Suprapubic skin (tissue), 4 donors: ENCODE results near the gene GRAMD4. TPM values are rescaled to one million over a fixed set of nuclear protein-coding genes. Genes with fewer than 3 reads are reported as not detected.

Experiments used
- DNase-seq, 2 donors: peaks; one replicate each; pipeline ENCODE4 v3.0.0-alpha.2; 2019; ENCODE audit warnings: low spot score in 2 of 2
- H3K27ac ChIP-seq: fragments of 200-600 bp; sonication (generic); one replicate; pipeline ENCODE4 v1.5.1; 2019
- H3K27me3 ChIP-seq: fragments of 200-600 bp; sonication (generic); one replicate; pipeline ENCODE4 v1.5.1; 2019
- H3K36me3 ChIP-seq: fragments of 200-600 bp; sonication (generic); one replicate; pipeline ENCODE4 v1.5.1; 2019
- H3K4me1 ChIP-seq: fragments of 200-600 bp; sonication (generic); one replicate; pipeline ENCODE4 v1.5.1; 2019
- H3K4me3 ChIP-seq: fragments of 200-600 bp; sonication (generic); one replicate; pipeline ENCODE4 v1.5.1; 2019; ENCODE audit warnings: mild to moderate bottlenecking
- H3K9me3 ChIP-seq: fragments of 200-600 bp; sonication (generic); one replicate; pipeline ENCODE4 v1.5.1; 2019
- EP300 ChIP-seq: sonication (generic); formaldehyde crosslinking; IDR thresholded peaks from one replicate; pipeline ENCODE4 v1.6.1; 2017; ENCODE audit warnings: antibody characterized with exemption
- POLR2A ChIP-seq, 2 donors: fragments of 450-650 bp; IDR thresholded peaks; one replicate each; pipeline ENCODE4 v1.6.1; 2017; ENCODE audit warnings: antibody characterized with exemption in 2 of 2, mild to moderate bottlenecking in 2 of 2, moderate library complexity in 2 of 2
- POLR2AphosphoS5 ChIP-seq, 3 donors: sonication (generic); formaldehyde crosslinking; IDR thresholded peaks; one replicate each; pipeline ENCODE4 v1.6.1; 2017; ENCODE audit warnings: antibody characterized with exemption in 3 of 3
- WGBS: methylation state at CpG from one replicate; pipeline ENCODE4 v1.1.5; 2018; 5-methylcytosine and 5-hydroxymethylcytosine counted together
- total RNA-seq, 4 donors: library from RNA; depleted of rRNA; stranded (reverse); fragments of >200 nt; gene quantifications; one replicate each; pipeline ENCODE4 v1.1.0, GENCODE V29; 2016
- TF ChIP-seq, protein P1 (sequence below), 2 donors: fragments of 200-600 bp in 1 of 2; fragments of 450-650 bp in 1 of 2; sonication (generic) in 1 of 2; IDR thresholded peaks; one replicate each; pipeline ENCODE4 v1.5.1; 2016 to 2019; ENCODE audit warnings: antibody characterized with exemption in 2 of 2, mild to moderate bottlenecking in 1 of 2, moderate library complexity in 1 of 2

GRAMD4 gene
- total RNA-seq, 4 donors from 2014 or later = 64.1 to 230 (median 164) TPM

GRCh38 chr22:46587492-46588278, 32.5 kb upstream of the GRAMD4 start:
- WGBS = 43% methylated on average over 13 of the region's 21 CpGs
- Histone ChIP-seq H3K27me3 (no peaks in the 10 kb centered on the region), H3K27ac (no peak overlapping the region), H3K4me3 (no peak overlapping the region), H3K4me1 (peaks cover 77% of the 10 kb centered on the region), H3K9me3 (no peaks in the 10 kb centered on the region), H3K36me3 (no peaks in the 10 kb centered on the region)
- DNase-seq = no peak
- TF ChIP-seq, protein P1, sequence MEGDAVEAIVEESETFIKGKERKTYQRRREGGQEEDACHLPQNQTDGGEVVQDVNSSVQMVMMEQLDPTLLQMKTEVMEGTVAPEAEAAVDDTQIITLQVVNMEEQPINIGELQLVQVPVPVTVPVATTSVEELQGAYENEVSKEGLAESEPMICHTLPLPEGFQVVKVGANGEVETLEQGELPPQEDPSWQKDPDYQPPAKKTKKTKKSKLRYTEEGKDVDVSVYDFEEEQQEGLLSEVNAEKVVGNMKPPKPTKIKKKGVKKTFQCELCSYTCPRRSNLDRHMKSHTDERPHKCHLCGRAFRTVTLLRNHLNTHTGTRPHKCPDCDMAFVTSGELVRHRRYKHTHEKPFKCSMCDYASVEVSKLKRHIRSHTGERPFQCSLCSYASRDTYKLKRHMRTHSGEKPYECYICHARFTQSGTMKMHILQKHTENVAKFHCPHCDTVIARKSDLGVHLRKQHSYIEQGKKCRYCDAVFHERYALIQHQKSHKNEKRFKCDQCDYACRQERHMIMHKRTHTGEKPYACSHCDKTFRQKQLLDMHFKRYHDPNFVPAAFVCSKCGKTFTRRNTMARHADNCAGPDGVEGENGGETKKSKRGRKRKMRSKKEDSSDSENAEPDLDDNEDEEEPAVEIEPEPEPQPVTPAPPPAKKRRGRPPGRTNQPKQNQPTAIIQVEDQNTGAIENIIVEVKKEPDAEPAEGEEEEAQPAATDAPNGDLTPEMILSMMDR (IDR thresholded peaks at IDR 0.05) = no peak
- TF ChIP-seq POLR2AphosphoS5 (IDR thresholded peaks at IDR 0.05) (no peak), POLR2A (IDR thresholded peaks at IDR 0.05) (no peak), EP300 (no peak)

DNA sequence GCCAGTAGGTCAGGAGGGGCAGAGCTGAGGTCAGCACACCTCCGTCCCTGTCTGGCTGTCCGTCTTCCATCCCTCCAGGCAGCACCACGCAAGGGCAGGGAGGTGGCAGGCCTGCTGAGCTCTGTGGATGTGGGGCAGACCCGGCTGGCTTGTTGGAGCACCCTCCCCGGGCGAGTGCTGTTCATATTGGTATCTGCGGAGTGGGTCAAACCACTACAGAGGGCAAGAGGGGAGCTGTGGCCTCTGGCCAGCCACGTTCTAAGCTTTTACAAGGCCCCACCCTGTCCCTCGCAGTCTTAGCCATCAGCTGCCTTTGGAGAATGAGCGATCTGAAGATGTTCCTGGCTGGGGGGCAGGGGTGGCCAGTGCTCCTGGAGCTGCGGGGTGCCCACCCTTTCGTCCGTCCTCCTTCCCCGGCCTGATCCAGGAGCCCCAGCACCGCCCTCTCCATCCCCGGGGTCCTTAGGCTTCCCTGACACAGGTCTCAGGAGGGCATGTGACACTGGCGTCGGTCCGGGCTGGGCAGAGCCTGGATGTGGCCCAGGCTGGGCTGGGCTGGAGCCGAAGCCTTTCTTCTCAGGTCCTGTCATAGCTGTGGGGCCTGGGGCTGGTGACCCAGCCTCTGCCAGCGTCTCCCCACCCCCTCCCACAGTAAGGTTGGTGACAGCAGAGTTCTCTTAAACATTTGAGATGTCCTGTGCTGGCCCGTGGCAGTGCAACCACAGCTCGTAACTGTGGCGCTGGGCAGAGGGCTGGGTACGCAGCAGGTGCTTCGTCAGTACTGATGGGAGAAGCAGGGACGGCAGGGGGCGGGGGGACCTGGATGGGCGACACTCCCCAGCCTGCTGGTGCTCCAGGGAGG, 31.7 kb upstream of the GRAMD4 start:
- no peak overlapping the region for H3K27ac ChIP-seq
- TF ChIP-seq POLR2A (IDR thresholded peaks at IDR 0.05) (no peak), EP300 (no peak), POLR2AphosphoS5 (IDR thresholded peaks at IDR 0.05) (no peak)
- TF ChIP-seq, protein P1 (IDR thresholded peaks at IDR 0.05) = no peak
- H3K4me1 ChIP-seq = peaks cover 80% of the 10 kb centered on the region
- H3K4me3 ChIP-seq = no peak overlapping the region
- H3K9me3 ChIP-seq = no peaks in the 10 kb centered on the region
- DNase-seq = no peak
- H3K36me3 ChIP-seq = no peaks in the 10 kb centered on the region
- H3K27me3 ChIP-seq = no peaks in the 10 kb centered on the region
- 80% methylated on average over 2 of the region's 29 CpGs for WGBS

DNA sequence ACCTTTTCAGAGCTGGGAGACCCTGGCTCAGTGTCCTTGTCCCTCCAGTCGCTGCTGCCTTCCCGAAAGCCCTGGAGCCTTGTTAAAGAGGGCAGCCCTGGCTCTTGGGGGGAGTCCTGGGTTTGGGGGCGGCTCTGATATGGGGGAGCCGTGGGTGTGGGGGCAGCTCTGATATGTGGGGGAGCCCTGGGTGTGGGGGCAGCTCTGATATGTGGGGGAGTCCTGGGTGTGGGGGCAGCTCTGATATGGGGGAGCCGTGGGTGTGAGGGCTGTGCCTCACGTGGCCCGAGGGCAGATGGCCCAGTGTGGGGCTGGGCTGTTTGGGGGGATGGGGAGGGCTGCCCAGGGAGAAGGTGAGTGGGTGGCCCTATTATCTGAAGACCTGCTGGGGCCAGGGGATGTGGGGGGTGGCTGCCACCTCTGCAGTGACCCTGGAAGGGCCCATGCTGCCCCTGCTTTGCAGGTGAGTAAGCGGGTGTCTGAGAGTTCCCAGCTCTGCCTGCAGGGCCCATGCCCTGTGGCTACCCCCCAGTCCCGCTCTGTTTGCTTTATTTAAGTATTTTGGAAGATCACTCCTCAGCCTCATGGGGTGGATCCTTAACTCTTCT, 30.9 kb upstream of the GRAMD4 start:
- no peak for TF ChIP-seq EP300
- no peak for TF ChIP-seq POLR2A (IDR thresholded peaks at IDR 0.05)
- TF ChIP-seq POLR2AphosphoS5 (IDR thresholded peaks at IDR 0.05) = no peak
- TF ChIP-seq, protein P1 (IDR thresholded peaks at IDR 0.05) = no peak
- Histone ChIP-seq H3K4me1 (peaks cover 79% of the 10 kb centered on the region), H3K36me3 (no peaks in the 10 kb centered on the region), H3K9me3 (no peaks in the 10 kb centered on the region), H3K27ac (no peak overlapping the region), H3K27me3 (no peaks in the 10 kb centered on the region), H3K4me3 (no peak overlapping the region)
- WGBS = 89% methylated on average over 9 of the region's 9 CpGs
- DNase-seq = no peak

DNA sequence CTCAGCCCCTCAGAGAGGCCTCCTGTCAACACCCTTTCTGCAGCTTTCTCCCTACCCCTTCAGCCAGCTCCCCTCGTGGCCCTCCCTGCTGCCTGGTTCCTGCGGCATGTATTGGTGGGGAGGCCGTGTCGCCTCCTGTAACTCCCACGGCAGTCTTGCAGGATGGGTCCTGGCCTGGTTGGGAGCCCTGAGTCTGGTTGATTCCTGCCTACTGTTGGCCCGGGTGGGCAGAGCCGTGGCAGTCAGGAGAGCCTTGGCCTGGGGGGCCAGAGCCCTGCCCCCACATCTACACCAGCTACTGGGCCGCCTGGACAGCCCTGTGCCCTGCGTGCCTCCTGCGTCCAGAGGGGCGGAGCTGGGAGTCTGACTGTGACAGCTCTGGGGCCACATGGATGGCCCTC, 30.3 kb upstream of the GRAMD4 start:
- no peak for TF ChIP-seq EP300
- TF ChIP-seq POLR2A (IDR thresholded peaks at IDR 0.05) = no peak
- TF ChIP-seq, protein P1 (IDR thresholded peaks at IDR 0.05) = no peak
- TF ChIP-seq POLR2AphosphoS5 (IDR thresholded peaks at IDR 0.05) = no peak
- Histone ChIP-seq H3K27ac (no peak overlapping the region), H3K9me3 (no peaks in the 10 kb centered on the region), H3K36me3 (no peaks in the 10 kb centered on the region), H3K4me3 (no peak overlapping the region), H3K27me3 (no peaks in the 10 kb centered on the region), H3K4me1 (peaks cover 79% of the 10 kb centered on the region)
- DNase-seq = no peak
- 92% methylated on average over 7 of the region's 11 CpGs for WGBS
